ENCODE data around the gene POR.
A peak's percentile ranks its signal among the peaks of the same experiment; 100 is the strongest.

The POR gene

GRCh38 chr7:75998038-75998437 is 83.1 kb downstream of the POR start:
- Histone ChIP-seq H2BK120ac (ENCODE audit: low read depth, low read length) (no peak overlapping the region), H2BK12ac (ENCODE audit: low read length) (no peak overlapping the region), H3K14ac (ENCODE audit: low read length) (no peak overlapping the region), H3K27me3 (ENCODE audit: control insufficient read depth in 3 of 3, insufficient read depth in 3 of 3, low read depth in 1 of 3, low read length in 3 of 3) (no peaks in the 10 kb centered on the region), H2AK5ac (ENCODE audit: low read depth, low read length) (no peak overlapping the region), H3K79me1 (ENCODE audit: low read depth, low read length) (no peaks in the 10 kb centered on the region), H3K4me3 (ENCODE audit: low read length in 2 of 2) (no peak overlapping the region), H3K27ac (replicated peaks; ENCODE audit: low read length) (no peak overlapping the region), H2BK15ac (ENCODE audit: low read length) (no peak overlapping the region), H3K18ac (ENCODE audit: low read length) (no peak overlapping the region), H2BK5ac (ENCODE audit: low read length) (no peak overlapping the region), H3K9ac (ENCODE audit: low read depth, low read length, poor library complexity) (no peak overlapping the region), H3K4me1 (ENCODE audit: control insufficient read depth in 2 of 2, insufficient read depth in 1 of 2, low read depth in 1 of 2, low read length in 2 of 2) (peaks cover 10% of the 10 kb centered on the region in 2 donors), H4K91ac (ENCODE audit: low read depth, low read length, poor library complexity) (no peak overlapping the region), H3K9me3 (replicated peaks in 1 of 2; ENCODE audit: control insufficient read depth in 2 of 2, insufficient read depth in 1 of 2, low read depth in 1 of 2, low read length in 2 of 2) (no peaks in the 10 kb centered on the region), H3K23ac (ENCODE audit: low read depth, low read length, poor library complexity) (no peak overlapping the region), H2AFZ (ENCODE audit: low read length) (no peak overlapping the region), H4K8ac (ENCODE audit: low read depth, low read length) (no peak overlapping the region), H3K36me3 (replicated peaks in 1 of 2; ENCODE audit: control insufficient read depth in 2 of 2, insufficient read depth in 2 of 2, low read length in 2 of 2) (peaks cover 18 to 43% of the 10 kb centered on the region in 2 donors), H3K4ac (ENCODE audit: low read length) (no peak overlapping the region), H3K4me2 (ENCODE audit: insufficient read depth, low read length, poor library complexity, severe bottlenecking) (no peak overlapping the region)
- no CpG with 5 or more reads among the region's 1 CpG for WGBS, 2 donors (ENCODE audit: extremely low coverage in 2 of 2, insufficient read length in 2 of 2, insufficient replicate concordance in 1 of 2)
- no peak for DNase-seq (ENCODE audit: low spot score)

DNA sequence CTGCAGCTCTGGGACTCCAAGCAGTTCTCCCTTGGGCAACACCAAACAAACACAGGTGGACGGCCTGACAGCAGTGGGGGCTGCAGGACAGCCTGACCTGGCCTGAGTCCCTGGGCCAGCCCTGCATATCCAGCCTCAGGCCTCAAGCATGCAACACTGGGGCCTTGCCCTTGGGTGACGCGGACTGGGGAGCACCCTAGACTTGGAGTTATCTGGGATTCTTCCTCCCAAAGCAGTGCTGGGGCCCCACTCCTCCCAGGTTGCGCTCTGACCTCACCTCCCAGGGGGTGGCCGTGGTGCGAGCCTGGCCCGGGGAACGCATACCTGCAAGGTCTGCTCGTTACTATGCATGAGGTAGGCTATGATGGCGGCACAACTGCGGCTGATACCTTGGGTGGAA is 85.6 kb downstream of the POR start:
- DNase-seq (ENCODE audit: low spot score): no peak
- Histone ChIP-seq H2AK5ac (ENCODE audit: low read depth, low read length) (peak overlapping the region; percentile 74), H3K4me1 (ENCODE audit: control insufficient read depth in 2 of 2, insufficient read depth in 1 of 2, low read depth in 1 of 2, low read length in 2 of 2) (no peaks in the 10 kb centered on the region), H3K79me1 (ENCODE audit: low read depth, low read length) (no peaks in the 10 kb centered on the region), H3K9ac (ENCODE audit: low read depth, low read length, poor library complexity) (no peak overlapping the region), H3K27me3 (ENCODE audit: control insufficient read depth in 3 of 3, insufficient read depth in 3 of 3, low read depth in 1 of 3, low read length in 3 of 3) (no peaks in the 10 kb centered on the region), H3K4ac (ENCODE audit: low read length) (no peak overlapping the region), H4K8ac (ENCODE audit: low read depth, low read length) (no peak overlapping the region), H2AFZ (ENCODE audit: low read length) (no peak overlapping the region), H3K18ac (ENCODE audit: low read length) (no peak overlapping the region), H2BK12ac (ENCODE audit: low read length) (no peak overlapping the region), H2BK5ac (ENCODE audit: low read length) (no peak overlapping the region), H3K36me3 (replicated peaks in 1 of 2; ENCODE audit: control insufficient read depth in 2 of 2, insufficient read depth in 2 of 2, low read length in 2 of 2) (peaks cover 28 to 60% of the 10 kb centered on the region in 2 donors), H4K91ac (ENCODE audit: low read depth, low read length, poor library complexity) (no peak overlapping the region), H2BK120ac (ENCODE audit: low read depth, low read length) (no peak overlapping the region), H2BK15ac (ENCODE audit: low read length) (no peak overlapping the region), H3K23ac (ENCODE audit: low read depth, low read length, poor library complexity) (peak overlapping the region; percentile 73), H3K9me3 (replicated peaks in 1 of 2; ENCODE audit: control insufficient read depth in 2 of 2, insufficient read depth in 1 of 2, low read depth in 1 of 2, low read length in 2 of 2) (no peaks in the 10 kb centered on the region), H3K27ac (replicated peaks; ENCODE audit: low read length) (no peak overlapping the region), H3K4me2 (ENCODE audit: insufficient read depth, low read length, poor library complexity, severe bottlenecking) (no peak overlapping the region), H3K14ac (ENCODE audit: low read length) (peak overlapping the region; percentile 6), H3K4me3 (ENCODE audit: low read length in 2 of 2) (peak overlapping the region in 1 of 2 donors; percentile 44)
- WGBS, 2 donors (ENCODE audit: extremely low coverage in 2 of 2, insufficient read length in 2 of 2, insufficient replicate concordance in 1 of 2): no CpG with 5 or more reads among the region's 11 CpGs

DNA sequence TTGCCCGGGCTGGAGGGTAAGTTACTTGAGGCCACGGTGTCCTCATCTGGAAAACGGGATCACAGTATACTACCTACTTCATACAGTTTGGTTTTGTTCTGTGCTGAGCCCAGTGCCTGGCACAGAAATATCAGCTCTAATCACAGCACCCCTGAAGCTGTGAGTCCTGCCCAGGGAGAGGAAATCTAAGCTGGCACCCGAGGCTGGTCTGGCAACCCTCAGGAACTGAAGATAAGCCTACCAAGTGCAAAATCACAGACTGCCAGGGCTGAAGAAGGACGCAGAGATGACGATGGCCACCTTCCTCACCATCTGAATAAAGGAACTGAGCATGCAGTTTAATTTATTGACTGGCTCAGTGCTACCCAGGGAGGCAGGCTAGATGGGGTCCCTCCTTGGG is 87.2 kb downstream of the POR start:
- Histone ChIP-seq H3K4me3 (ENCODE audit: low read length in 2 of 2) (no peak overlapping the region), H3K9me3 (replicated peaks in 1 of 2; ENCODE audit: control insufficient read depth in 2 of 2, insufficient read depth in 1 of 2, low read depth in 1 of 2, low read length in 2 of 2) (no peaks in the 10 kb centered on the region), H3K9ac (ENCODE audit: low read depth, low read length, poor library complexity) (no peak overlapping the region), H2BK5ac (ENCODE audit: low read length) (no peak overlapping the region), H3K36me3 (replicated peaks in 1 of 2; ENCODE audit: control insufficient read depth in 2 of 2, insufficient read depth in 2 of 2, low read length in 2 of 2) (peaks cover 21 to 52% of the 10 kb centered on the region in 2 donors), H4K8ac (ENCODE audit: low read depth, low read length) (no peak overlapping the region), H3K4ac (ENCODE audit: low read length) (no peak overlapping the region), H4K91ac (ENCODE audit: low read depth, low read length, poor library complexity) (no peak overlapping the region), H2AK5ac (ENCODE audit: low read depth, low read length) (no peak overlapping the region), H2AFZ (ENCODE audit: low read length) (no peak overlapping the region), H3K27ac (replicated peaks; ENCODE audit: low read length) (no peak overlapping the region), H2BK15ac (ENCODE audit: low read length) (no peak overlapping the region), H3K27me3 (ENCODE audit: control insufficient read depth in 3 of 3, insufficient read depth in 3 of 3, low read depth in 1 of 3, low read length in 3 of 3) (no peaks in the 10 kb centered on the region), H2BK120ac (ENCODE audit: low read depth, low read length) (no peak overlapping the region), H3K23ac (ENCODE audit: low read depth, low read length, poor library complexity) (no peak overlapping the region), H3K14ac (ENCODE audit: low read length) (no peak overlapping the region), H3K4me1 (ENCODE audit: control insufficient read depth in 2 of 2, insufficient read depth in 1 of 2, low read depth in 1 of 2, low read length in 2 of 2) (no peaks in the 10 kb centered on the region), H2BK12ac (ENCODE audit: low read length) (no peak overlapping the region), H3K79me1 (ENCODE audit: low read depth, low read length) (no peaks in the 10 kb centered on the region), H3K4me2 (ENCODE audit: insufficient read depth, low read length, poor library complexity, severe bottlenecking) (no peak overlapping the region), H3K18ac (ENCODE audit: low read length) (no peak overlapping the region)
- DNase-seq (ENCODE audit: low spot score): no peak
- no CpG with 5 or more reads among the region's 6 CpGs for WGBS, 2 donors (ENCODE audit: extremely low coverage in 2 of 2, insufficient read length in 2 of 2, insufficient replicate concordance in 1 of 2)

GRCh38 chr7:76002822-76003221 is 87.9 kb downstream of the POR start:
- no peak overlapping the region for H3K23ac ChIP-seq (ENCODE audit: low read depth, low read length, poor library complexity)
- H3K9ac ChIP-seq (ENCODE audit: low read depth, low read length, poor library complexity): no peak overlapping the region
- H3K27ac ChIP-seq (replicated peaks; ENCODE audit: low read length): no peak overlapping the region
- H3K4ac ChIP-seq (ENCODE audit: low read length): no peak overlapping the region
- H3K27me3 ChIP-seq (ENCODE audit: control insufficient read depth in 3 of 3, insufficient read depth in 3 of 3, low read depth in 1 of 3, low read length in 3 of 3): no peaks in the 10 kb centered on the region
- no peaks in the 10 kb centered on the region for H3K79me1 ChIP-seq (ENCODE audit: low read depth, low read length)
- no peak overlapping the region for H2AFZ ChIP-seq (ENCODE audit: low read length)
- no peak overlapping the region for H2BK120ac ChIP-seq (ENCODE audit: low read depth, low read length)
- WGBS, 2 donors (ENCODE audit: extremely low coverage in 2 of 2, insufficient read length in 2 of 2, insufficient replicate concordance in 1 of 2): no CpG with 5 or more reads among the region's 3 CpGs
- no peak overlapping the region for H2BK12ac ChIP-seq (ENCODE audit: low read length)
- H2BK5ac ChIP-seq (ENCODE audit: low read length): no peak overlapping the region
- H2BK15ac ChIP-seq (ENCODE audit: low read length): no peak overlapping the region
- no peaks in the 10 kb centered on the region for H3K9me3 ChIP-seq (replicated peaks in 1 of 2; ENCODE audit: control insufficient read depth in 2 of 2, insufficient read depth in 1 of 2, low read depth in 1 of 2, low read length in 2 of 2)
- H3K4me1 ChIP-seq (ENCODE audit: control insufficient read depth in 2 of 2, insufficient read depth in 1 of 2, low read depth in 1 of 2, low read length in 2 of 2): no peaks in the 10 kb centered on the region
- no peak overlapping the region for H2AK5ac ChIP-seq (ENCODE audit: low read depth, low read length)
- H3K36me3 ChIP-seq (replicated peaks in 1 of 2; ENCODE audit: control insufficient read depth in 2 of 2, insufficient read depth in 2 of 2, low read length in 2 of 2): peaks cover 21 to 48% of the 10 kb centered on the region in 2 donors
- H4K91ac ChIP-seq (ENCODE audit: low read depth, low read length, poor library complexity): no peak overlapping the region
- H3K18ac ChIP-seq (ENCODE audit: low read length): no peak overlapping the region
- no peak overlapping the region for H3K4me3 ChIP-seq (ENCODE audit: low read length in 2 of 2)
- DNase-seq (ENCODE audit: low spot score): no peak
- H4K8ac ChIP-seq (ENCODE audit: low read depth, low read length): no peak overlapping the region
- no peak overlapping the region for H3K14ac ChIP-seq (ENCODE audit: low read length)
- no peak overlapping the region for H3K4me2 ChIP-seq (ENCODE audit: insufficient read depth, low read length, poor library complexity, severe bottlenecking)

All from neuronal stem cell (in vitro differentiated cells).